Measurements from ENCODE around the gene AGBL1.

Gene AGBL1

DNA sequence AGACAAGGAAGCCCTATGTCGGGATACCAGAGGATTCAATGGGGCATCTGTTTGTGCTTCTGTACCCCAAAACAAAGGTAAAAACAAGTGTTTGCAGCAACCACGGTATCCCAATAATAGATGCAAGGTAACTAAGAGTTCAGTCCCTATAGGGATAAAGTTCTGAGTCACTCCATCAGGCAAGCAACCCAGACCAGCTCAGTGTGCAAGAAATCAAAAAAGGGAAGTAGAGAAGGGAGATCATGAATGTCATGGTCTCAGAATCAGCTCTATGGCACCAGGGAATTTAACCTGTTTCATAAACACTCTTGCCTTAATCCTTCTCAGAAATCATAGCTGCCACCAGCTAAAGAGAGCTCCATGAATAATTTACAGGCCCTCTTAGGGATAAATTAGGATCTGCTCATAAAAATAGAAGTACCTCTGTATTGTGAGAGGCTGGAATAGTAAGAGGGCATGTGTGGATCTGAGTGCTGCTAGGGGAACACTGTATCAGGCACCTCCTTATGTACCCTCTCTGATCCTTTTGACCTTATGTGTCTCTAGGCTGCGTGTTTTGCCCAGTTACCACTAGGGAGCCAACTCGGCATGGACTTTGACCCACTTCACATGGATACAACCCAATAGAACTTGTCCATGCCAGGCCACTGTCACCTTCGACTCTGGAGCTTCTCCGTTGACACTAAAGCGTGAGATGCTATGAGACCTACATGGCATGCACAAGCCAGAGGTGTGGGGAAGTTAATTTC, 754.6 kb downstream of the AGBL1 start:
- no peak for DNase-seq (ENCODE audit: low read depth)
- H3K4me3 ChIP-seq (ENCODE audit: control insufficient read depth, low read depth, low read length), result no peak overlapping the region
- TF ChIP-seq, protein P1, sequence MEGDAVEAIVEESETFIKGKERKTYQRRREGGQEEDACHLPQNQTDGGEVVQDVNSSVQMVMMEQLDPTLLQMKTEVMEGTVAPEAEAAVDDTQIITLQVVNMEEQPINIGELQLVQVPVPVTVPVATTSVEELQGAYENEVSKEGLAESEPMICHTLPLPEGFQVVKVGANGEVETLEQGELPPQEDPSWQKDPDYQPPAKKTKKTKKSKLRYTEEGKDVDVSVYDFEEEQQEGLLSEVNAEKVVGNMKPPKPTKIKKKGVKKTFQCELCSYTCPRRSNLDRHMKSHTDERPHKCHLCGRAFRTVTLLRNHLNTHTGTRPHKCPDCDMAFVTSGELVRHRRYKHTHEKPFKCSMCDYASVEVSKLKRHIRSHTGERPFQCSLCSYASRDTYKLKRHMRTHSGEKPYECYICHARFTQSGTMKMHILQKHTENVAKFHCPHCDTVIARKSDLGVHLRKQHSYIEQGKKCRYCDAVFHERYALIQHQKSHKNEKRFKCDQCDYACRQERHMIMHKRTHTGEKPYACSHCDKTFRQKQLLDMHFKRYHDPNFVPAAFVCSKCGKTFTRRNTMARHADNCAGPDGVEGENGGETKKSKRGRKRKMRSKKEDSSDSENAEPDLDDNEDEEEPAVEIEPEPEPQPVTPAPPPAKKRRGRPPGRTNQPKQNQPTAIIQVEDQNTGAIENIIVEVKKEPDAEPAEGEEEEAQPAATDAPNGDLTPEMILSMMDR (IDR thresholded peaks at IDR 0.05; ENCODE audit: control insufficient read depth, insufficient read depth, low read depth, low read length, missing control alignments), result no peak

DNA sequence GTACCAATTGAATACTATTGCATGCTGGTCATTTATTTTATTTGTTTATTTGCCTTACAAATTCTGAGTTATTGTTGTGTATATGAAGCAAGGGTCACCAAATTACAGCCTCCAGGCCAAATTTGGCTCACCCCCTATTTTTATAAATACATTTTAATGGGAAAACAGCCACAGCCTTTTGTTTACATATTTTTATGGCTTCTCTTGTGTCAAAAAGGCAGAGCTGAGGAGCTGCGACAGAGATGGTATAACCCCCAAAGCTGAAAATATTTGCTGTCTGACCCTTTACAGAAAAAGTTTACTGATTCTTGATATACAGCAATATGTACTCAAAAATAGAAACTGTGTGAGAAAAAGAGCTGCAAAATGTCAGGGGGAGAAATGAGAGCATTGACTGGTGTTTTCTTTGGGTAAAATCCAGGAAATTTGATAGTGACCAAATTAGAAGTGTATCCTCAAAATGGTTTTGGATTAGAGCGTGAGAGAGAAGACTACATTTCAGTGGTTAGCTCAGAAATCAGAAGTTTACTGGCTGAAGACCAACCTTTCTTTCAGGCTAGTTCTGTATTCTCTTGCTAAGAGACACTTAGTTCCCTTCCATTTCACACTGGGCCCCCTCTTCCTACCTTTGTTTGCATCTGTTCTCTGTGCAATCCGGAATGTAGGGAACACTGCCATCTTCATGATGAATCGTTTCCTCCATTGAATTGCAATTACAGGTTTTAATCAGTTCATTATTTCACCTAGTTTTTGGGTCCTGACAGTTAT, 757.8 kb downstream of the AGBL1 start:
- no peak overlapping the region for H3K4me3 ChIP-seq (ENCODE audit: control insufficient read depth, low read depth, low read length)
- no peak for DNase-seq (ENCODE audit: low read depth)
- TF ChIP-seq, protein P1 (IDR thresholded peaks at IDR 0.05; ENCODE audit: control insufficient read depth, insufficient read depth, low read depth, low read length, missing control alignments), result no peak

DNA sequence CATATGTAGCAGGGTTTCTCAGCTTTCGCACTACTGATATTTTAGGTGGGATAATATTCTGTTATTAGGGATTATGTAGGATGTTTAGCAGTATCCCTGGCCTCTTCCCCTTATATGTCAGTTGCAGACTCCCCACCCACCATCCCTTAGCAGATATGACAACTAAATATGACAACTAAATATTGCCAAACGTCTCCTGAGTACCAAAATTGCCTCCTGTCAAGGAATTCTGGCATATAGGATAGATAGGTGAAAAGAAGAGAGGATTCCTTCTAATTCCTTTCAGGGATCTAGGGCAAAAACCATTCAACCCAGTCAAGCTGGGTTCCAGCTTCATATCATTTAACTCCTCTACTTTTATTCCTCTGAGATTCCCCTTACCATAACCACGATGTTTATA, 759.8 kb downstream of the AGBL1 start:
- TF ChIP-seq, protein P1 (IDR thresholded peaks at IDR 0.05; ENCODE audit: control insufficient read depth, insufficient read depth, low read depth, low read length, missing control alignments), result no peak
- H3K4me3 ChIP-seq (ENCODE audit: control insufficient read depth, low read depth, low read length), result no peak overlapping the region
- DNase-seq (ENCODE audit: low read depth), result no peak

DNA sequence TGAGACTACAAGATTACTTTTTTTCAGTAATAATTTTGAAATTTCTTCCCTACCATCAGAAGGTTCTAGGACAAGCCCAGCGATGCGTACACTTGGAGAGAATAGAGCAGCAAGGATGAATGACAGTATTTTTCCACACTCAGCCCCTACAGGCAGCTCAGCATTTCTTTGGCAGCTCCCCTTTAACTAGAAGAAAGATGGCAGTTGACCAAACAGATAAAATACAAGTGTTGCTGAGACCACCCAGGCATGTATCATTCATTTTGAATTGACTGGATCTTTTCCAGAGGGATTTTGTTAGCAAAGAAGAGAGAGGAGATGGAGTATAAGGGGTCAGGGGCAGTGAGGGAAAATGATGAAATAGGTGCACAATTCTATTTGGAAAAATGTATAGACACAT, 761.3 kb downstream of the AGBL1 start:
- H3K4me3 ChIP-seq (ENCODE audit: control insufficient read depth, low read depth, low read length), result no peak overlapping the region
- TF ChIP-seq, protein P1 (IDR thresholded peaks at IDR 0.05; ENCODE audit: control insufficient read depth, insufficient read depth, low read depth, low read length, missing control alignments), result no peak
- no peak for DNase-seq (ENCODE audit: low read depth)

DNA sequence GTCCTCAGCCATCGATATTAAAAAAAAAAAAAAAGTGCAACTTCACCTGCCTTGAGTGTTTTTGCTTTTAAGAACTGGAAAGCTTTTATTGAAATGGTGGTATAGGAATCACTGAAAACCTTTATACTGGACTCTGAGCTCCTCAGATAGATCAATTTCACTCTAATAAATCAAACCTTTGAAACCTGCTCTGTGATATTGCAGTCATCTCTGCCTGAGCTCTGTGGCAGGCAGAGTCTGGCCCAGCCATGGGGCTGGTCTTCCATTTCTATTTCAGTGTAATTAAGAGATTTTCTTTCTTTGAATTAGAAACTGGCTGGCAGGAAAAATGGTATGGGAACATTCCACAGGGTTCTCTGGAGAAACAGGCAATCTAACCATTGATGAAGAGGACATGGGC, 762.5 kb downstream of the AGBL1 start:
- TF ChIP-seq, protein P1 (IDR thresholded peaks at IDR 0.05; ENCODE audit: control insufficient read depth, insufficient read depth, low read depth, low read length, missing control alignments), result no peak
- no peak overlapping the region for H3K4me3 ChIP-seq (ENCODE audit: control insufficient read depth, low read depth, low read length)
- DNase-seq (ENCODE audit: low read depth), result no peak

DNA sequence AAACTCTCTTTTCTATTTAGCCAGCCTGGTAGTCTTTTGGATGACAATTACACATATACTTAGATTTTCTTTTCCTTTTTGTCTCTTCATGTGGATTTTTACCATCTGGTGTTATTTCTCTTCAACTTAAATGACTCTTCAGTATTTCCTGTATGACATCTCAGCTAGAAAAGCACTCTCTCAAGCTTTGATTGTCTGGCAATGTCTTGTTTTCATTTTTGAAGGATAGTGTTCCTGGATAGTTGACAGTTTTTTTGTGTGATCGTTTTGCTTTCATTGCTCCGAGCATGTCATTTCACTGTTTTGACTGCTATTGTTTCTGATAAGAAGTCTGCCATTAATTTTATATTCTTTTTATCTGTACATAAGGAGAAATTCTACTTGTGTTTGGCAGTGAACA, 766.4 kb downstream of the AGBL1 start:
- no peak overlapping the region for H3K4me3 ChIP-seq (ENCODE audit: control insufficient read depth, low read depth, low read length)
- no peak for DNase-seq (ENCODE audit: low read depth)
- TF ChIP-seq, protein P1 (IDR thresholded peaks at IDR 0.05; ENCODE audit: control insufficient read depth, insufficient read depth, low read depth, low read length, missing control alignments), result no peak

Data from AG09309 (cell line).